H9 (cell line): ENCODE results near the gene AKT1. TPM values are rescaled to one million over a fixed set of nuclear protein-coding genes. Genes with fewer than 3 reads are reported as not detected.

Source experiments
- DNase-seq: peaks from one replicate; pipeline ENCODE4 v3.0.0-alpha.2; 2017
- H2AFZ ChIP-seq: one replicate; pipeline ENCODE4 v1.6.1; 2013; ENCODE audit warnings: mild to moderate bottlenecking, low read length, control low read depth, moderate library complexity
- H2AK5ac ChIP-seq: 2 replicates; pipeline ENCODE4 v1.6.1; 2013; ENCODE audit warnings: low read length, control low read depth, mixed read lengths; ENCODE audit not compliant: insufficient read length
- H2BK120ac ChIP-seq: one replicate; pipeline ENCODE4 v1.6.1; 2013; ENCODE audit warnings: low read depth, mild to moderate bottlenecking, low read length, control low read depth, inconsistent platforms; ENCODE audit not compliant: poor library complexity, severe bottlenecking
- H2BK12ac ChIP-seq: 2 replicates; pipeline ENCODE4 v1.6.1; 2013; ENCODE audit warnings: low read length, control low read depth, mixed read lengths, low read depth; ENCODE audit not compliant: insufficient read length
- H2BK15ac ChIP-seq: 2 replicates; pipeline ENCODE4 v1.6.1; 2013; ENCODE audit warnings: low read depth, low read length, control low read depth
- H2BK20ac ChIP-seq: one replicate; pipeline ENCODE4 v1.6.1; 2013; ENCODE audit warnings: low read depth, mild to moderate bottlenecking, low read length, control low read depth, inconsistent platforms; ENCODE audit not compliant: poor library complexity, severe bottlenecking
- H2BK5ac ChIP-seq: 2 replicates; pipeline ENCODE4 v1.6.1; 2013; ENCODE audit warnings: low read length, control low read depth, mixed read lengths; ENCODE audit not compliant: insufficient read length
- H3K14ac ChIP-seq: 2 replicates; pipeline ENCODE4 v1.6.1; 2013; ENCODE audit warnings: low read length, control low read depth; ENCODE audit not compliant: insufficient read depth
- H3K18ac ChIP-seq: 2 replicates; pipeline ENCODE4 v1.6.1; 2013; ENCODE audit warnings: low read depth, mild to moderate bottlenecking, mixed read lengths, low read length, control low read depth; ENCODE audit not compliant: insufficient read length
- H3K23ac ChIP-seq: 2 replicates; pipeline ENCODE4 v1.6.1; 2013; ENCODE audit warnings: low read length, control low read depth, mixed read lengths, low read depth; ENCODE audit not compliant: insufficient read length
- H3K23me2 ChIP-seq: 2 replicates; pipeline ENCODE4 v1.6.1; 2013; ENCODE audit warnings: low read depth, mild to moderate bottlenecking, mixed read lengths, low read length, control low read depth; ENCODE audit not compliant: insufficient read length, poor library complexity, severe bottlenecking
- H3K27ac ChIP-seq: 2 replicates; pipeline ENCODE4 v1.5.1; 2013; ENCODE audit warnings: low read length, control low read depth, mixed read lengths, low read depth; ENCODE audit not compliant: insufficient read length
- H3K27me3 ChIP-seq: 2 replicates; pipeline ENCODE4 v1.6.1; 2013; ENCODE audit warnings: low read length, control low read depth, inconsistent platforms; ENCODE audit not compliant: insufficient read depth
- H3K4ac ChIP-seq: 2 replicates; pipeline ENCODE4 v1.6.1; 2013; ENCODE audit warnings: low read depth, mild to moderate bottlenecking, control low read depth, inconsistent platforms, low read length, moderate library complexity
- H3K4me1 ChIP-seq: 2 replicates; pipeline ENCODE4 v1.6.1; 2013; ENCODE audit warnings: low read length, control low read depth, inconsistent platforms; ENCODE audit not compliant: insufficient read depth
- H3K4me2 ChIP-seq: 2 replicates; pipeline ENCODE4 v1.6.1; 2013; ENCODE audit warnings: low read length, control low read depth, mixed read lengths; ENCODE audit not compliant: insufficient read length, insufficient read depth
- H3K56ac ChIP-seq: 2 replicates; pipeline ENCODE4 v1.6.1; 2013; ENCODE audit warnings: low read depth, mild to moderate bottlenecking, mixed read lengths, low read length, control low read depth; ENCODE audit not compliant: insufficient read length
- H3K79me1 ChIP-seq: 2 replicates; pipeline ENCODE4 v1.6.1; 2013; ENCODE audit warnings: low read depth, mild to moderate bottlenecking, moderate library complexity, low read length, control low read depth, inconsistent platforms; ENCODE audit not compliant: insufficient read depth, poor library complexity, severe bottlenecking
- H3K79me2 ChIP-seq: 2 replicates; pipeline ENCODE4 v1.6.1; 2013; ENCODE audit warnings: low read length, control low read depth, inconsistent platforms; ENCODE audit not compliant: insufficient read depth
- H3K9ac ChIP-seq: 2 replicates; pipeline ENCODE4 v1.6.1; 2013; ENCODE audit warnings: low read length, control low read depth, mixed read lengths; ENCODE audit not compliant: insufficient read length; ENCODE audit errors: extremely low read depth
- H3K9me3 ChIP-seq: one replicate; pipeline ENCODE4 v1.6.1; 2013; ENCODE audit warnings: low read depth, low read length, inconsistent platforms; ENCODE audit not compliant: control insufficient read depth
- H3T11ph ChIP-seq: one replicate; pipeline ENCODE4 v1.6.1; 2013; ENCODE audit warnings: mild to moderate bottlenecking, low read length, control low read depth, inconsistent platforms
- H4K20me1 ChIP-seq: one replicate; pipeline ENCODE4 v1.6.1; 2013; ENCODE audit not compliant: control insufficient read depth, insufficient read length, insufficient read depth
- H4K5ac ChIP-seq: 2 replicates; pipeline ENCODE4 v1.6.1; 2013; ENCODE audit warnings: low read depth, mild to moderate bottlenecking, mixed read lengths, low read length, control low read depth; ENCODE audit not compliant: insufficient read length
- H4K8ac ChIP-seq: replicated peaks from 2 replicates; pipeline ENCODE4 v1.6.1; 2013; ENCODE audit warnings: low read length, control low read depth, mixed read lengths, low read depth; ENCODE audit not compliant: insufficient read length
- H4K91ac ChIP-seq: 2 replicates; pipeline ENCODE4 v1.6.1; 2013; ENCODE audit warnings: low read depth, mild to moderate bottlenecking, moderate library complexity, mixed read lengths, low read length, control low read depth; ENCODE audit not compliant: insufficient read length
- H3K27ac Mint-ChIP-seq, 3 experiments: 2 replicates in 2 of 3; 3 replicates in 1 of 3; pipeline ENCODE4 v1.8.0; 2020 to 2021; ENCODE audit warnings: mixed read lengths in 3 of 3, mild to moderate bottlenecking in 1 of 3, moderate library complexity in 1 of 3
- H3K27me3 Mint-ChIP-seq: 2 replicates; pipeline ENCODE4 v1.8.0; 2021; ENCODE audit warnings: low read depth, mild to moderate bottlenecking, moderate library complexity, mixed read lengths
- H3K36me3 Mint-ChIP-seq, 3 experiments: 2 replicates in 2 of 3; 3 replicates in 1 of 3; pipeline ENCODE4 v1.8.0; 2020 to 2021; ENCODE audit warnings: low read depth in 3 of 3, mixed read lengths in 3 of 3; ENCODE audit not compliant: insufficient read depth in 1 of 3
- H3K4me1 Mint-ChIP-seq, 2 experiments: 2 replicates each; pipeline ENCODE4 v1.8.0; 2020; ENCODE audit warnings: mixed read lengths in 2 of 2
- H3K4me3 Mint-ChIP-seq, 2 experiments: 2 replicates in 1 of 2; 3 replicates in 1 of 2; pipeline ENCODE4 v1.8.0; 2020 to 2021; ENCODE audit warnings: mild to moderate bottlenecking in 2 of 2, mixed read lengths in 2 of 2, moderate library complexity in 1 of 2
- H3K9me3 Mint-ChIP-seq, 2 experiments: 2 replicates in 1 of 2; 3 replicates in 1 of 2; pipeline ENCODE4 v1.8.0; 2020; ENCODE audit warnings: mild to moderate bottlenecking in 2 of 2, mixed read lengths in 2 of 2, moderate library complexity in 1 of 2
- CTCF ChIP-seq: fragments of 200-600 bp; sonication (generic); conservative IDR thresholded peaks from 3 replicates; pipeline ENCODE4 v1.8.0; 2021; ENCODE audit warnings: antibody characterized with exemption, mild to moderate bottlenecking
- WGBS: extraction: QIAGEN DNeasy Blood & Tissue Kit; methylation state at CpG from one replicate; pipeline ENCODE4 v1.1.7; 2013; ENCODE audit warnings: missing lambda C conversion rate, low lambda C conversion rate, mixed read lengths; ENCODE audit not compliant: insufficient read length; ENCODE audit errors: extremely low coverage; 5-methylcytosine and 5-hydroxymethylcytosine counted together
- total RNA-seq: library from RNA; stranded (reverse); gene quantifications from 2 replicates; pipeline ENCODE4 v1.2.1, GENCODE V29; 2021

AKT1 gene
- total RNA-seq, 1 experiment from 2014 or later: 101 TPM

- H3K23ac ChIP-seq: no peak overlapping the region
- no peaks in the 10 kb centered on the region for H3K4me1 ChIP-seq
- H3K9ac ChIP-seq: no peak overlapping the region
- Mint-ChIP-seq H3K4me3 (no peak overlapping the region; a peak in 1 of 5 replicates), H3K4me1 (peaks cover 15 to 21% of the 10 kb centered on the region in 2 experiments), H3K36me3 (peaks cover 32 to 51% (median 45%) of the 10 kb centered on the region in 3 experiments), H3K27me3 (no peaks in the 10 kb centered on the region), H3K9me3 (peaks cover 3 to 12% of the 10 kb centered on the region in 2 experiments), H3K27ac (peak overlapping the region in 1 of 3 experiments; percentile 39; a peak in 1 of 7 replicates)
- no peak overlapping the region for H2BK5ac ChIP-seq
- H3K27ac ChIP-seq: no peak overlapping the region
- H2BK120ac ChIP-seq: no peak overlapping the region
- no peak overlapping the region for H2BK20ac ChIP-seq
- no peak overlapping the region for H3K4me2 ChIP-seq
- no peaks in the 10 kb centered on the region for H3K9me3 ChIP-seq
- no peaks in the 10 kb centered on the region for H4K20me1 ChIP-seq
- H2BK15ac ChIP-seq: no peak overlapping the region
- no peak overlapping the region for H4K91ac ChIP-seq
- DNase-seq: no peak
- no peaks in the 10 kb centered on the region for H3K79me2 ChIP-seq
- H2AK5ac ChIP-seq: no peak overlapping the region
- H3K4ac ChIP-seq: no peak overlapping the region
- peak; percentile 70 for TF ChIP-seq CTCF
- H4K8ac ChIP-seq: no peak overlapping the region
- no peaks in the 10 kb centered on the region for H3K27me3 ChIP-seq
- H4K5ac ChIP-seq: no peak overlapping the region
- peaks cover 2% of the 10 kb centered on the region for H3K23me2 ChIP-seq
- H2AFZ ChIP-seq: no peak overlapping the region
- H3K18ac ChIP-seq: no peak overlapping the region
- H3K14ac ChIP-seq: no peak overlapping the region
- H3K79me1 ChIP-seq: no peaks in the 10 kb centered on the region
- no peak overlapping the region for H3K56ac ChIP-seq
- WGBS: no CpG with 5 or more reads among the region's 5 CpGs
- H3T11ph ChIP-seq: no peak overlapping the region
- H2BK12ac ChIP-seq: no peak overlapping the region
Observed at GRCh38 chr14:104770851-104771272, 24.7 kb downstream of the AKT1 start.
